ENCODE measurements around the gene TBL1Y.

TBL1Y gene

GRCh38 chrY:7094365-7094764 lies 183.9 kb downstream of the TBL1Y start:
- DNase-seq, result no peak

- no peak for DNase-seq
Measured at GRCh38 chrY:7097021-7097420, 186.5 kb downstream of the TBL1Y start.

GRCh38 chrY:7099742-7100141 lies 189.2 kb downstream of the TBL1Y start:
- DNase-seq, result no peak

- DNase-seq, result no peak
Measured at GRCh38 chrY:7102680-7103079, 192.2 kb downstream of the TBL1Y start.

- DNase-seq, result no peak
Measured at GRCh38 chrY:7107179-7107578, 196.7 kb downstream of the TBL1Y start.

- DNase-seq, result no peak
Measured at GRCh38 chrY:7110086-7110485, 199.6 kb downstream of the TBL1Y start.

GRCh38 chrY:7115871-7116270 lies 205.4 kb downstream of the TBL1Y start:
- no peak for DNase-seq

GRCh38 chrY:7122202-7122601 lies 211.7 kb downstream of the TBL1Y start:
- no peak for DNase-seq

- no peak for DNase-seq
Measured at GRCh38 chrY:7125136-7126056, 214.9 kb downstream of the TBL1Y start.

GRCh38 chrY:7128211-7128610 lies 217.7 kb downstream of the TBL1Y start:
- no peak for DNase-seq
